Mesendoderm (in vitro differentiated cells): ENCODE results near the gene NFYA.

Experiments used
- DNase-seq: peaks from one replicate; pipeline ENCODE4 v3.0.0; 2013
- H2AK5ac ChIP-seq: 2 replicates; pipeline ENCODE4 v1.6.1; 2013; ENCODE audit warnings: low read length, inconsistent platforms
- H2BK120ac ChIP-seq: 2 replicates; pipeline ENCODE4 v1.6.1; 2013; ENCODE audit warnings: low read depth, mild to moderate bottlenecking, low read length, moderate library complexity, mixed read lengths
- H2BK15ac ChIP-seq: replicated peaks from 2 replicates; pipeline ENCODE4 v1.6.1; 2013; ENCODE audit warnings: low read depth, mild to moderate bottlenecking, moderate library complexity
- H2BK5ac ChIP-seq: 2 replicates; pipeline ENCODE4 v1.6.1; 2013; ENCODE audit warnings: low read length, inconsistent platforms
- H3K18ac ChIP-seq: 2 replicates; pipeline ENCODE4 v1.6.1; 2013; ENCODE audit warnings: mild to moderate bottlenecking, low read length, mixed read lengths
- H3K23ac ChIP-seq: one replicate; pipeline ENCODE4 v1.6.1; 2013; ENCODE audit warnings: low read length
- H3K27ac ChIP-seq: 2 replicates; pipeline ENCODE4 v1.5.1; 2013; ENCODE audit warnings: low read depth, mild to moderate bottlenecking, inconsistent platforms, low read length, moderate library complexity
- H3K27me3 ChIP-seq: 2 replicates; pipeline ENCODE4 v1.6.1; 2013; ENCODE audit warnings: low read length, control low read depth, mild to moderate bottlenecking, inconsistent platforms; ENCODE audit not compliant: insufficient read depth, poor library complexity
- H3K36me3 ChIP-seq: 2 replicates; pipeline ENCODE4 v1.6.1; 2013; ENCODE audit warnings: low read length, inconsistent platforms; ENCODE audit not compliant: control insufficient read depth, insufficient read depth
- H3K4ac ChIP-seq: one replicate; pipeline ENCODE4 v1.6.1; 2013; ENCODE audit warnings: low read depth, mild to moderate bottlenecking, low read length, moderate library complexity
- H3K4me1 ChIP-seq: 2 replicates; pipeline ENCODE4 v1.6.1; 2013; ENCODE audit warnings: low read depth, low read length, inconsistent platforms; ENCODE audit not compliant: control insufficient read depth
- H3K4me2 ChIP-seq: 2 replicates; pipeline ENCODE4 v1.6.1; 2013; ENCODE audit warnings: low read length
- H3K4me3 ChIP-seq: 2 replicates; pipeline ENCODE4 v1.5.1; 2013; ENCODE audit warnings: mild to moderate bottlenecking, low read length
- H3K56ac ChIP-seq: one replicate; pipeline ENCODE4 v1.6.1; 2013; ENCODE audit warnings: low read length
- H3K79me1 ChIP-seq: 2 replicates; pipeline ENCODE4 v1.6.1; 2013; ENCODE audit warnings: low read length, inconsistent platforms
- H3K79me2 ChIP-seq: 2 replicates; pipeline ENCODE4 v1.6.1; 2013; ENCODE audit warnings: mild to moderate bottlenecking, low read length; ENCODE audit not compliant: control insufficient read depth, insufficient read depth
- H3K9ac ChIP-seq: 2 replicates; pipeline ENCODE4 v1.6.1; 2013; ENCODE audit warnings: low read length, inconsistent platforms
- H4K5ac ChIP-seq: one replicate; pipeline ENCODE4 v1.6.1; 2013; ENCODE audit warnings: low read length
- H4K8ac ChIP-seq: one replicate; pipeline ENCODE4 v1.6.1; 2013; ENCODE audit warnings: low read depth, mild to moderate bottlenecking, control low read depth, low read length, moderate library complexity
- WGBS: extraction: QIAGEN DNeasy Blood & Tissue Kit; methylation state at CpG from one replicate; pipeline ENCODE4 v1.1.7; 2013; ENCODE audit warnings: low lambda C conversion rate, missing lambda C conversion rate; ENCODE audit not compliant: insufficient coverage; ENCODE audit errors: extremely low coverage; 5-methylcytosine and 5-hydroxymethylcytosine counted together

Gene NFYA

DNA sequence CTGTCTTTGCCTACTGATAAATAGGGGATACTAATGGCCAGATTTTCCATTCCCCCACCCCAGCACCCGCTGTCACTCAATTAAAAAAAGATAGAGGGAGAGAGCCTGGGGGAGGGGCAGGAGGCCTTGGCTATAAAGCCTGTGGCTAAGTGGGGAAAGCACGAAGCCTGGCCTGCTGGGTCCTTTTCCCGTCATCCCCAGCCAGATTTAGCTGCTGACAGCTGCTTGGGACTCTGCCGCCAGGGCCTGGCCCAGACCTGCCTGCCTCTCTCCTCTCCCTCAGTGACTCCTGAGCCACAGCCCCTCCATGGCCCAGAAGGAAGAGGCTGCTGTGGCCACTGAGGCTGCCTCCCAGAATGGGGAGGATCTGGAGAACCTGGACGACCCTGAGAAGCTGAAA lies 19.7 kb upstream of the NFYA start, which contains the start of gene APOBEC2:
TSS of gene APOBEC2 (plus strand) at position 162 of the 400 bp plus-strand sequence. CDS start at position 308, 146 bp downstream.
- no peak for DNase-seq
- Histone ChIP-seq H3K4me3 (no peak within 1 kb of the TSS), H3K36me3 (no peaks in the 10 kb centered on the region), H3K79me2 (no peaks in the 10 kb centered on the region), H4K8ac (no peak within 1 kb of the TSS), H3K23ac (no peak within 1 kb of the TSS), H3K27ac (no peak within 1 kb of the TSS), H3K56ac (peak within 1 kb of the TSS; percentile 18), H2BK5ac (no peak within 1 kb of the TSS), H2BK15ac (no peak within 1 kb of the TSS), H3K18ac (no peak within 1 kb of the TSS), H3K27me3 (no peaks in the 10 kb centered on the region), H3K4me1 (peaks cover 12% of the 10 kb centered on the region), H3K79me1 (no peaks in the 10 kb centered on the region), H3K9ac (peak within 1 kb of the TSS; percentile 4), H3K4me2 (no peak within 1 kb of the TSS), H3K4ac (peak within 1 kb of the TSS; percentile 9), H2BK120ac (no peak within 1 kb of the TSS), H4K5ac (no peak within 1 kb of the TSS), H2AK5ac (no peak within 1 kb of the TSS)
- WGBS, result no CpG with 5 or more reads among the region's 5 CpGs

DNA sequence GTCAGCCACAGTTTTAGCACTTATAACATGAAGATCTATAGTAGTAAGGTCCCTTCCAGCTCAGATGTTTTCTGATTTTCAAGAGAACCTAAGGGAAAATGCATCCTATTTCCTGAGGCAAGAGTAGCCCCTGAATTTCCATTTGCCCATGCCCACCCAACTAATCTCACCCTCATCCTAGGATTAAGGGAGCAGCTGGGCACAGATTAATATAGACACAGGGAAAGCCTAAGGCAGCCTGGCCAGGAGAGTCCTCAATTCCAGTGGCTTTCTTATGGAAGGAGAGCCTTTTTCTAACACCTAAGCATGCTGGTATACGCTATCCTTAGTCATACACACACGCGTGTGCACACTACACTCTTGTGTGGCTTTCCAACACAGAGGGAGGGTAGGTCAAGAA lies 18.3 kb upstream of the NFYA start:
- Histone ChIP-seq H3K4me2 (no peak overlapping the region), H3K4me3 (no peak overlapping the region), H2BK15ac (no peak overlapping the region), H3K23ac (no peak overlapping the region), H3K79me1 (no peaks in the 10 kb centered on the region), H3K56ac (no peak overlapping the region), H3K18ac (no peak overlapping the region), H2BK120ac (no peak overlapping the region), H3K27ac (no peak overlapping the region), H3K36me3 (no peaks in the 10 kb centered on the region), H2BK5ac (no peak overlapping the region), H4K5ac (no peak overlapping the region), H3K4ac (no peak overlapping the region), H2AK5ac (no peak overlapping the region), H3K79me2 (no peaks in the 10 kb centered on the region), H3K9ac (no peak overlapping the region), H3K4me1 (peaks cover 10% of the 10 kb centered on the region), H3K27me3 (no peaks in the 10 kb centered on the region), H4K8ac (no peak overlapping the region)
- WGBS, result no CpG with 5 or more reads among the region's 3 CpGs
- DNase-seq, result no peak

DNA sequence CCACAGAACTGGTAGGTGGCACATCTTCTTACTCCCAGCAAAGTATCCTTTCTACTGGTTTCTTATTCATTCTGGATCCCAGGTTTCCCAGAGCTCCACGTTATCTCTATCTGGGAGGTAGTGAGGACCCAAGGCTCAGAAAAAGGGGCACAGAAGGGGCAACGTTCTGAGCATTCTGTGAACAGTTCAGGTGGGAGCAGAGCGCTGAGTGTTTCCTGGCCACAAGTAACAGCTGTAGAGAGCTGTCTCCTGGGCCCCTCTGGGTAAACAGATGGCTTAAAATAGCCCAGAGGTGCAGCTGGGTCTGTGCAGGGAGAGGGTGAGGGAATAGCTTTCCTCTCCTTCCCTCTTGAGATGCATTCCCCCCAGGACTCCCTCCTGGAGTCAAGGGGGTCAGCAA lies 17.6 kb upstream of the NFYA start:
- no CpG with 5 or more reads among the region's 3 CpGs for WGBS
- no peaks in the 10 kb centered on the region for H3K79me1 ChIP-seq
- H2AK5ac ChIP-seq, result no peak overlapping the region
- H2BK15ac ChIP-seq, result no peak overlapping the region
- no peak overlapping the region for H3K23ac ChIP-seq
- no peak overlapping the region for H3K4ac ChIP-seq
- H3K79me2 ChIP-seq, result no peaks in the 10 kb centered on the region
- no peak overlapping the region for H3K56ac ChIP-seq
- H4K5ac ChIP-seq, result no peak overlapping the region
- H3K9ac ChIP-seq, result no peak overlapping the region
- H2BK5ac ChIP-seq, result no peak overlapping the region
- no peak overlapping the region for H3K27ac ChIP-seq
- H3K4me3 ChIP-seq, result no peak overlapping the region
- no peak overlapping the region for H2BK120ac ChIP-seq
- no peaks in the 10 kb centered on the region for H3K27me3 ChIP-seq
- DNase-seq, result no peak
- no peak overlapping the region for H3K18ac ChIP-seq
- peaks cover 6% of the 10 kb centered on the region for H3K4me1 ChIP-seq
- H3K4me2 ChIP-seq, result no peak overlapping the region
- no peaks in the 10 kb centered on the region for H3K36me3 ChIP-seq
- H4K8ac ChIP-seq, result no peak overlapping the region

- H4K5ac ChIP-seq, result no peak overlapping the region
- no peak overlapping the region for H3K4me2 ChIP-seq
- H3K27me3 ChIP-seq, result no peaks in the 10 kb centered on the region
- no peaks in the 10 kb centered on the region for H3K36me3 ChIP-seq
- no peak overlapping the region for H3K27ac ChIP-seq
- no peak overlapping the region for H3K56ac ChIP-seq
- H2BK5ac ChIP-seq, result no peak overlapping the region
- H4K8ac ChIP-seq, result no peak overlapping the region
- no peak overlapping the region for H2BK15ac ChIP-seq
- no CpG with 5 or more reads among the region's 6 CpGs for WGBS
- H2AK5ac ChIP-seq, result no peak overlapping the region
- DNase-seq, result no peak
- H3K79me1 ChIP-seq, result no peaks in the 10 kb centered on the region
- H2BK120ac ChIP-seq, result no peak overlapping the region
- no peaks in the 10 kb centered on the region for H3K79me2 ChIP-seq
- peaks cover under 1% of the 10 kb centered on the region for H3K4me1 ChIP-seq
- H3K9ac ChIP-seq, result no peak overlapping the region
- H3K4ac ChIP-seq, result no peak overlapping the region
- no peak overlapping the region for H3K18ac ChIP-seq
- peak overlapping the region; percentile 15 for H3K23ac ChIP-seq
- no peak overlapping the region for H3K4me3 ChIP-seq
These were observed 15.8 kb upstream of the NFYA start for GRCh38 chr6:41056768-41057490.

- Histone ChIP-seq H3K18ac (no peak overlapping the region), H4K5ac (no peak overlapping the region), H3K23ac (no peak overlapping the region), H3K27ac (no peak overlapping the region), H3K79me2 (no peaks in the 10 kb centered on the region), H4K8ac (no peak overlapping the region), H3K4ac (no peak overlapping the region), H3K79me1 (no peaks in the 10 kb centered on the region), H2AK5ac (no peak overlapping the region), H3K4me3 (no peak overlapping the region), H3K4me2 (no peak overlapping the region), H3K36me3 (no peaks in the 10 kb centered on the region), H2BK15ac (no peak overlapping the region), H3K4me1 (no peaks in the 10 kb centered on the region), H3K27me3 (no peaks in the 10 kb centered on the region), H3K56ac (no peak overlapping the region), H2BK120ac (no peak overlapping the region), H3K9ac (no peak overlapping the region), H2BK5ac (no peak overlapping the region)
- DNase-seq, result no peak
- WGBS, result no CpG with 5 or more reads among the region's 2 CpGs
These were observed 14.0 kb upstream of the NFYA start for GRCh38 chr6:41058783-41059181.

GRCh38 chr6:41059556-41059955 lies 13.2 kb upstream of the NFYA start:
- H2BK15ac ChIP-seq, result no peak overlapping the region
- no peaks in the 10 kb centered on the region for H3K79me2 ChIP-seq
- no peak overlapping the region for H4K8ac ChIP-seq
- no CpG with 5 or more reads among the region's 1 CpG for WGBS
- no peak overlapping the region for H3K4me2 ChIP-seq
- H3K27me3 ChIP-seq, result no peaks in the 10 kb centered on the region
- H4K5ac ChIP-seq, result no peak overlapping the region
- no peak overlapping the region for H2BK120ac ChIP-seq
- H3K79me1 ChIP-seq, result no peaks in the 10 kb centered on the region
- H3K36me3 ChIP-seq, result no peaks in the 10 kb centered on the region
- peak; percentile 69 for DNase-seq
- no peak overlapping the region for H3K4ac ChIP-seq
- H3K9ac ChIP-seq, result no peak overlapping the region
- H3K27ac ChIP-seq, result no peak overlapping the region
- H3K18ac ChIP-seq, result no peak overlapping the region
- H2BK5ac ChIP-seq, result no peak overlapping the region
- no peak overlapping the region for H3K56ac ChIP-seq
- H2AK5ac ChIP-seq, result no peak overlapping the region
- H3K4me3 ChIP-seq, result no peak overlapping the region
- H3K4me1 ChIP-seq, result no peaks in the 10 kb centered on the region
- no peak overlapping the region for H3K23ac ChIP-seq
